Ammon's horn (tissue), 1 donor: ENCODE measurements around the gene VPS41.
"Not testable (repeated sequence)": the region's sequence is repeated elsewhere in the genome, so short reads cannot be mapped to it uniquely, and the experiment has no call there.

Source experiments
- DNase-seq: peaks from one replicate; pipeline ENCODE4 v3.0.0-alpha.2; 2016; ENCODE audit warnings: low spot score

Gene VPS41

DNA sequence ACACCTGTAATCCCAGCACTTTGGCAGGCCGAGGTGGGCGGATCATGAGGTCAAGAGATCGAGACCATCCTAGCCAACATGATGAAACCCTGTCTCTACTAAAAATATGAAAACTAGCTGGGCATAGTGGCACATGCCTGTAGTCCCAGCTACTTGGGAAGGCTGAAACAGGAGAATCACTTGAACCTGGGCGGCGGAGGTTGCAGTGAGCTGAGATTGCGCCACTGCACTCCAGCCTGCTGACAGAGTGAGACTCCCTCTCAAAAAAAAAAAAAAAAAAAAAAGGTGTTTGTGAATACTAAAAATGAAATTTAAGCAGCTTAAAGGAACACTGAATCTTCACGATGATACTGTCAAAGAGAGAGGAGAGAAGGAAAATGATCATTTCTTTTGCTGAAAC, 54.0 kb downstream of the VPS41 start:
- DNase-seq, result not testable (repeated sequence)

DNA sequence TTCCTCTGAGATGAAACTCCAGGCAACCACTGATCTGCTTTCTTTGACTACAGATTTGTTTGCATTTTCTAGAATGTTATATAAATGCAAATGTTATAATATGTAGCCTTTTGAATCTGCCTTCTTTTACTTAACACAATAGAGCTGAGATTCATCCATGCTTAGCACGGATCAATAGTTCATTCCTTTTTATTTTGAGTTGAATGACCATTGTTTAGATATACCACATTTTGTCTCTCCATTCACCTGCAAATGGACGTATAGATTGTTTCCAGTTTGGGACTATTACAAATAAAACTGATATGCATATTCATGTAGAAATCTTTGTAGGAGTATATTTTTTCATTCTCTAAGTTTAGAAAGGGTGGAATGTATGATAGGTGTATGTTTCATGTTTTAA, 57.7 kb downstream of the VPS41 start:
- DNase-seq, result no peak

GRCh38 chr7:38846280-38846679, 62.7 kb downstream of the VPS41 start:
- no peak for DNase-seq

DNA sequence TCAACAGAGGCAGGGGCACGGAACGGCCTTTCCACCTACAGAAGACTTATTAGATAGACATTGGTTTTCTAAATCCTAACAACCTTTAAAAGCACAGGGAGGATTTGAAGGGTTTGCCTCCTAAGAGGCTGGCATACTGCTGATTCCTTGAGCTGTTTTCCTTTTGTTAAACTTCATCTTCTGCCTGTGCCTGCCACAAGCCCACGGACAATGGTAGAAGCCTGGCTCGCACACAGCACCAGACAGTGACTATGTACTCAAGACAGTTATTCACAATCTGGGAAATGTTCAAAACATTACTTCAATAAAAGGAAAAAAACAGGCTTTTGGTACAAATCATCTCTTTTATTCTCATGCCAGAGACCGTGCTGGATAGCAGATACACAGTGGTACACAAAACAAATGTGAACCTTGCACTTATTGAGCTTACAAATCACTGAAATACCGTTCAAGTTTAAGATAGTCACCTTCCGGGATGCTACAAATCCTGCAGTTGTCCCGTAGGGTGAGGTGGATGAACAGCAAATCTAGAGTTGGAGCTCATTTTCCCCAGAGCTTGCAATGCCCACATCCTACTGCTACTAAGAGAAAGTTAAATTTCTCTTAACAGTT, 63.9 kb downstream of the VPS41 start:
- peak; percentile 17 for DNase-seq

GRCh38 chr7:38842746-38843145, 66.2 kb downstream of the VPS41 start:
- DNase-seq, result no peak

DNA sequence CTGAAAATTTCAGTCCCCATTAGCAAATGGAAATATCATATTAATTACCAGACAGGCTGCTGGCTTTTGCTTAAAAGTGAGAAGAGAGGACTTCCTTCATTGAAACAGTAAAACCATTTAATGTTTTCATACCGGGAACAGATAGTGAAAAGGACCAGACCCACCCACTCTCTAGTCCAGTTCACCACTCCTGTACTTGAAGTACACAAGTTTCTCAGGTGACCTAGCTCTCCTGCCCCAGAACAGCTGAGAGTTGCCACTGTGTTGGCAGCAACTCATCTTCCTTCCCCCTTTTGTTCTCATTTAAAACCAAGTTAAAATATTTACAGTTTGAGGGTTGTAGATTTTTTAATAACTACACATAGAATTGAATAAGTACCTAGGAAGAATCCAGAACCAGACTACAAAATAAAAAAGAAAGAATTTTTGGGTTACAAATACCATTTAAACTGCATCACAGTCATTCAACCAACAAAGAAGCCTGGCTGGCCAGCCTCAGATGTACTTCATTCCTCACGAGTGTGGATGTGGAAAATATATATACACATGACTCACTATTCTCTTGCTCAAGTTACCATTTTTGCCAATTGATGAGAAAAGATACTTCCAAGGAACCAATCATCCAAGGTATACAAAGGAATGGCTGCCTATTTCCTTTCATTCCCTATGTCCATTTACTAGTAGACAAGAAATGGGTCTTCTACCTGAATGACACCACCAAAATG, 68.1 kb downstream of the VPS41 start:
- no peak for DNase-seq

DNA sequence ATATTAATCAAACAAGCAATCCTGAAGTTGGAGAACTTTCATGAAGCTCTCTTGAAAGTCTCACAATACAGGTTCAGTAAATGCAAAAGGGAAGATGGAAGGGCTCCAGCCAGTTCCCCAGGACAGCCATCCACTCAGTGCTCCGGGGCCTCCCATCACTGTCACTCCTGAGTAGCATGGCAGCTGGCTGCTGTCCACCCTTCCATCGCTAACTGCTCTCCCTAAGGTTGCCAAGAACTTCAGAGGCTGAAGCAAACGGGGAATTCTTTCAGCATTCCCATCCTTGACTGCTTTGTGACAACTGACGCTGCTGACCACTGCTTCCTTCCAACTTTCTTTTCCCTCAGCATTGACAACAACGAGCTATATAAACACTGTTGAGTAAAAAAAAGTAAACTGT, 69.1 kb downstream of the VPS41 start:
- peak; percentile 40 for DNase-seq

GRCh38 chr7:38838725-38839385, 70.1 kb downstream of the VPS41 start:
- DNase-seq, result peak; percentile 35

DNA sequence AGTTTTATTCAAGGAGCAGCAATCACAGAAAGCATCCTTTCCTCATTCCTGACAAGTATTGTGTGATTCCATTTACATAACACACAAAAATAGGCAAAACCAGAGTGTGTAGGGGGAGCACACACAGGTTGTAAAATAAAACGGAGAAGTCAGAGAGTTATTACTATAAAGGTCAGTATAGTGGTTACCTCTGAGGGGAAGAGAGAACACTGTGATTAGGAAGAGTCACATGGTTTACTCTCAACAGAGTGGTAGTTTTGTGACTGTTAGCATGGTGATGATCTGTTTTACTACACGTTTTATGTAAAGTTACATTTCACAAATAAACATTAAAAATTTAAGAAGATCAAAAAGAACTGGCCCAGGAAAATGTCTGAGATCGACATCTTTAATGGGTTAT, 74.6 kb downstream of the VPS41 start:
- no peak for DNase-seq

GRCh38 chr7:38833329-38833728, 75.7 kb downstream of the VPS41 start:
- DNase-seq, result no peak

GRCh38 chr7:38831259-38831996, 77.6 kb downstream of the VPS41 start:
- peak; percentile 63 for DNase-seq

- DNase-seq, result no peak
These were observed 78.2 kb downstream of the VPS41 start for GRCh38 chr7:38830826-38831225.

DNA sequence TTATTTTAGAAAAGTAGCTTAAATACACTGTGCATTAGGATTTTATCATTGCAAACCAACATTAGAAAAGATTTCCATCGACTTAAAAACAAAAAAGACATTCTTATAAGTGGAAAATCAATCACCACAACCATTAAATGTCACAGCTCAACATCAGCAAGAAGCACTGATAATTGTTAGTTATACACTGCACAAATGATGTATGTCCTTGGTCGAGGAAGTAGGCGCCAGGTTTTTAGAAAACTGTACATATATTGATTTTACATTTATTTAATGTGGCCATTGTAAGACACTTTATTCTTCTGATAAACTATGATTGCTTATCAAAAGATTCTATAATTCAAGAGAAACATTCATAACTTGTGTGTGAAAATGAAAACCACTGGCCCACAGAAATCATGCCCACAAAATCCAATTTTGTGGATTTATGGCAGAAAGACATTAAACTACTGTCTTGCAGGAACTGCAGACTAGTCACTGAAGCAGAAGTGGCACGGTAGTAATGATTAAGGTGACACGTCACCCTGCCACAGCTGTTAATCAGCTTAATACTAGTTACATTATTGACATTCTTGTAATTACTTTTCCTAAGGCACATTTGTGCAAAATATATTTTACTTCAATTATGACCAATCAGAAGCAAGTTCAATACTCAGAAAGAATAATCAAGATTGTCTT, 79.4 kb downstream of the VPS41 start:
- no peak for DNase-seq

GRCh38 chr7:38828026-38828425, 81.0 kb downstream of the VPS41 start:
- no peak for DNase-seq

- DNase-seq, result no peak
These were observed 83.1 kb downstream of the VPS41 start for GRCh38 chr7:38825721-38826440.

DNA sequence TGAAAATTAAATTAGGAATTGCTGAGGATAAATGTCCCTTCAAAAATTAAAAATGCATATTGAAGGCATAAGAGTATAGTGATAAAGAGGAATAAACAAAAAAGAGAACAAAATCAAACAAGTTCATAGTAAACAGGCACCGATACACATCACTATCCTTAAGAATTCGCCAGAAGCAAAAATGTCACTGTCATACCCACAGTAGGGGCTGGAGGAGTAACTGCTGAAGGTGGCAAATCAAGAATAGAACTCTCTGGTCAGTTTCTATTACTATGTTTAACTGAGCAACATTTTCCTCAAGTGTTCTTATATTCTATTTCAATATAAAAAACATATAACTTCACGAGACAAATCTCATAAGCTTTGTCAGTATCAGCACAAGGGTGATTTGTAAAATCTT, 84.0 kb downstream of the VPS41 start:
- DNase-seq, result no peak

DNA sequence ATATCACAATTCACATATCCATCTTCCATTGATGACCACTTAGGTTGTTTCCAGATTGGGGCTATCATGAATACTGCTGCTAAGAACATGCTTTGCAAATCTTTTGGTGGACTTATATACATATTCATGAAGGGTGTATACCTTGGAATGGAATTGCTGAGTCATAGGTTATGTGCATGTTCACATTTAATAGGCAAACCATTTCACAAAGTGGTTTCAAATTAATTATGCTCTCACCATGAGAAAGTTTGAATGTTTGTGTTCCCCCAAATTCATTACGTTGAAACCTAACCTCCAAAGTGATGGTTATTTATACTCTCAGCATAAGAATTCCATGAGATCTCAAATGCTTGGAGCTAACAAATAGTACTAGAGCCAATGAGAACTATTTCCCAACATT, 86.4 kb downstream of the VPS41 start:
- DNase-seq, result no peak

GRCh38 chr7:38820571-38820970, 88.4 kb downstream of the VPS41 start:
- DNase-seq, result no peak

DNA sequence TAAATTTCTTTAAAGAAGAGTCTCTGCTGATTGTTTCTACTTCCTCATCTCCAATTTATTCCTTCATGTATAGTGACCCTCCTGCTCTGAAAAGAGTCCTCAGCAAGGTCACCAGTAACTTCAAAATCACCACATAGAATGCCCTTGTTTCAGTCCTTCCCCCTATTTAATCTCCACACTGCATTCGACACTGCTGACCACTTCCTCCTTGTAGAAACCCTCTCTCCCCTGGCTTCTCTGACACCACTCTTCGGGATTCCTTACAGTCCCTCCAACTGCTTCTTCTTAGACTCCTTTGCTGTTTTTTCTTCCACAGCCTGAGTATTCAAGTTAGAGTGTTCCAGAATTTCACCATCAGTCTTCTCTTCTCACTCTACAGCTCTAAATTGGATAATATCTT, 89.5 kb downstream of the VPS41 start:
- no peak for DNase-seq

GRCh38 chr7:38817526-38817925, 91.5 kb downstream of the VPS41 start:
- DNase-seq, result no peak

DNA sequence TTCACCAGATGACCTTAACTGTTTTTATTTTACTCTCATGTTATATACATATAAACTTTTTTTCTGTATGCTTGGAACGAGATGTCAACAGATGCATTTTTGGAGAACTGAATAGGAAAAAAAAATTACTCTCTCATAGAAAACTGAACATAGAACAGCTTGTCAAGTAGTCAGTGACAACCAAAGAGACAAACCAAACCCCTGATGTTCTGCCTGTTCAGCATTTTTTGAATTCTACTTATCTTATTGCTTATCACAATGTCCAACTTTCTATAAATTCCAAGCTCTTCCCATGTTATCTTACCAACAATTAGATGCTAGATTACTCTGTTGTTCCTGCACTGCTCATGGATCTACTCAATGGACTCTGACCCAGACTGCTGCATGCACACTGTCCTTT, 95.2 kb downstream of the VPS41 start:
- DNase-seq, result no peak

GRCh38 chr7:38806912-38807311, 102.1 kb downstream of the VPS41 start:
- no peak for DNase-seq
